Spleen (tissue), 11 donors: ENCODE results near the gene TMEM201. TPM values are rescaled to one million over a fixed set of nuclear protein-coding genes. Genes with fewer than 3 reads are reported as not detected.
A peak's percentile ranks its signal among the peaks of the same experiment; 100 is the strongest.

Experiments
- DNase-seq: peaks from one replicate; pipeline ENCODE4 v3.0.0-alpha.2; 2020
- H3K27ac ChIP-seq, 8 donors: fragments of 200-600 bp; sonication (generic) in 7 of 8; 1 replicate in 4 of 8; 2 replicates in 4 of 8; pipeline versions ENCODE4 v1.5.0 to v1.8.0; 2016 to 2021; ENCODE audit warnings: inconsistent platforms in 4 of 8, mild to moderate bottlenecking in 4 of 8, moderate library complexity in 1 of 8
- H3K27me3 ChIP-seq, 7 donors: fragments of 200-600 bp; sonication (generic) in 6 of 7; replicated peaks in 1 of 7; 1 replicate in 4 of 7; 2 replicates in 3 of 7; pipeline versions ENCODE4 v1.5.0 to v1.8.0; 2016 to 2021; ENCODE audit warnings: inconsistent platforms in 3 of 7, mild to moderate bottlenecking in 1 of 7
- H3K36me3 ChIP-seq, 6 donors: fragments of 200-600 bp; sonication (generic) in 5 of 6; 1 replicate in 4 of 6; 2 replicates in 2 of 6; pipeline versions ENCODE4 v1.5.0 to v1.8.0; 2016 to 2021; ENCODE audit warnings: inconsistent platforms in 2 of 6
- H3K4me1 ChIP-seq, 6 donors: fragments of 200-600 bp; sonication (generic) in 5 of 6; 1 replicate in 3 of 6; 2 replicates in 3 of 6; pipeline versions ENCODE4 v1.5.0 to v1.8.0; 2016 to 2021; ENCODE audit warnings: inconsistent platforms in 3 of 6
- H3K4me3 ChIP-seq, 8 donors: fragments of 200-600 bp; sonication (generic) in 7 of 8; 1 replicate in 4 of 8; 2 replicates in 4 of 8; pipeline versions ENCODE4 v1.5.0 to v1.8.0; 2016 to 2021; ENCODE audit warnings: inconsistent platforms in 4 of 8, mild to moderate bottlenecking in 4 of 8, moderate library complexity in 2 of 8
- H3K9me3 ChIP-seq, 8 donors: fragments of 200-600 bp; sonication (generic) in 7 of 8; 1 replicate in 4 of 8; 2 replicates in 4 of 8; pipeline versions ENCODE4 v1.5.0 to v1.8.0; 2016 to 2021; ENCODE audit warnings: inconsistent platforms in 4 of 8
- POLR2A ChIP-seq, 3 donors: fragments of 450-650 bp; IDR thresholded peaks; one replicate each; pipeline ENCODE4 v1.5.1; 2017; ENCODE audit warnings: antibody characterized with exemption in 3 of 3, mild to moderate bottlenecking in 1 of 3
- POLR2AphosphoS5 ChIP-seq, 3 donors: sonication (generic); formaldehyde crosslinking; IDR thresholded peaks; one replicate each; pipeline ENCODE4 v1.5.1; 2017; ENCODE audit warnings: antibody characterized with exemption in 3 of 3
- WGBS, 5 donors: extraction: QIAGEN DNeasy Blood & Tissue Kit in 3 of 5; methylation state at CpG; one replicate each; pipeline versions ENCODE4 v1.1.5 to v1.1.7; 2013 to 2018; 5-methylcytosine and 5-hydroxymethylcytosine counted together
- intact Hi-C: fragments of 100-400 bp; cut with DNase I; formaldehyde crosslinking; loops from one replicate; pipeline ENCODE4 v1.15.0; 2023; ENCODE audit warnings: low total_unique reads
- polyA plus RNA-seq, 3 donors: library from polyadenylated mRNA; stranded (reverse); fragments of 200-250 nt; gene quantifications; one replicate each; pipeline ENCODE4 v1.2.1, GENCODE V29; 2013
- total RNA-seq, 7 donors: library from RNA; depleted of rRNA in 3 of 7; stranded (reverse); fragments of >200 nt in 3 of 7; fragmentation: NEBNext Ultra II Directional in 4 of 7; extraction: Animal tissue kit (Norgen Biotek cat#: 25700) in 4 of 7; gene quantifications; one replicate each; pipeline versions ENCODE4 v1.1.0 to v1.2.1, GENCODE V29; 2016 to 2021
- TF ChIP-seq, protein P1 (sequence below), 11 experiments: fragments of 200-600 bp in 7 of 11; fragments of 450-650 bp in 4 of 11; sonication (generic) in 4 of 11; IDR thresholded peaks in 8 of 11; conservative IDR thresholded peaks in 3 of 11; 1 replicate in 7 of 11; 2 replicates in 4 of 11; pipeline versions ENCODE4 v1.4.0 to v1.8.0; 2016 to 2021; ENCODE audit warnings: antibody characterized with exemption in 11 of 11, inconsistent platforms in 4 of 11, mild to moderate bottlenecking in 1 of 11
- donor health status: healthy with polysubstance abuse.
- donor health status: DM: no; HTN: no; CAD: no; lungs with moderate emphysema.
- donor health status: DM: no; HTN: no; CAD: no.
- donor health status: Bipolar disorder and iron deficiency.
- donor health status: healthy.
- donor health status: DM: no; HTN: no; CAD: no.
- donor health status: DM: yes; HTN: yes; CAD: no.

TMEM201 gene
- total and polyA plus RNA-seq, 10 donors: 2.5 to 11.6 (median 6.3) TPM

DNA sequence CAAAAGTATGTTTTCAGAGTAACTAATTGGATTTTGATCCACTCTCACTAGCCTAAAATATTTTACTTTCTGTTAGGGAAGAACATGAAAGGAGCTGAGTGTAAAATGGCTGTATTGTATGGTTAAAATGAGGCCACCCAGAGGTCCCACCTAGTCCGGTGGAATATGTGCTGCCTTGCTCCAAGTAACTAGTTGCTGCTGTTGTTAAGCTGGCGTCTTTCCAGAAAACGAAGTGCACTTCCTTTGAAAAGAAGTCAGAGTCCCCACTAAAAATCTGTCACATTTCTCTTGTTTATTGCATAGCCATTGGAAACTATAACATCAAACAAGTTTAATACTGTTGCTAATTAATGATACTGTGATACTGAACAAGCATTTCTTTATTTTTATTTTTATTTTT lies 46.3 kb upstream of the TMEM201 start:
- Histone ChIP-seq H3K4me1 (peaks cover 7 to 45% (median 32%) of the 10 kb centered on the region in 6 donors), H3K4me3 (no peak overlapping the region), H3K36me3 (no peaks in the 10 kb centered on the region), H3K27ac (peak overlapping the region in 1 of 8 donors; percentile 40), H3K27me3 (no peaks in the 10 kb centered on the region), H3K9me3 (no peaks in the 10 kb centered on the region)
- 19 to 31% (median 26%) methylated on average over 3 of the region's 3 CpGs for WGBS, 5 donors
- TF ChIP-seq POLR2A (IDR thresholded peaks at IDR 0.05): no peak
- no peak for TF ChIP-seq POLR2AphosphoS5 (IDR thresholded peaks at IDR 0.05)
- TF ChIP-seq, protein P1, sequence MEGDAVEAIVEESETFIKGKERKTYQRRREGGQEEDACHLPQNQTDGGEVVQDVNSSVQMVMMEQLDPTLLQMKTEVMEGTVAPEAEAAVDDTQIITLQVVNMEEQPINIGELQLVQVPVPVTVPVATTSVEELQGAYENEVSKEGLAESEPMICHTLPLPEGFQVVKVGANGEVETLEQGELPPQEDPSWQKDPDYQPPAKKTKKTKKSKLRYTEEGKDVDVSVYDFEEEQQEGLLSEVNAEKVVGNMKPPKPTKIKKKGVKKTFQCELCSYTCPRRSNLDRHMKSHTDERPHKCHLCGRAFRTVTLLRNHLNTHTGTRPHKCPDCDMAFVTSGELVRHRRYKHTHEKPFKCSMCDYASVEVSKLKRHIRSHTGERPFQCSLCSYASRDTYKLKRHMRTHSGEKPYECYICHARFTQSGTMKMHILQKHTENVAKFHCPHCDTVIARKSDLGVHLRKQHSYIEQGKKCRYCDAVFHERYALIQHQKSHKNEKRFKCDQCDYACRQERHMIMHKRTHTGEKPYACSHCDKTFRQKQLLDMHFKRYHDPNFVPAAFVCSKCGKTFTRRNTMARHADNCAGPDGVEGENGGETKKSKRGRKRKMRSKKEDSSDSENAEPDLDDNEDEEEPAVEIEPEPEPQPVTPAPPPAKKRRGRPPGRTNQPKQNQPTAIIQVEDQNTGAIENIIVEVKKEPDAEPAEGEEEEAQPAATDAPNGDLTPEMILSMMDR (IDR thresholded peaks at IDR 0.05 in 8 of 11, conservative IDR thresholded peaks at IDR 0.05 in 3 of 11): no peak
- DNase-seq: no peak
- intact Hi-C loops: no loop called here

DNA sequence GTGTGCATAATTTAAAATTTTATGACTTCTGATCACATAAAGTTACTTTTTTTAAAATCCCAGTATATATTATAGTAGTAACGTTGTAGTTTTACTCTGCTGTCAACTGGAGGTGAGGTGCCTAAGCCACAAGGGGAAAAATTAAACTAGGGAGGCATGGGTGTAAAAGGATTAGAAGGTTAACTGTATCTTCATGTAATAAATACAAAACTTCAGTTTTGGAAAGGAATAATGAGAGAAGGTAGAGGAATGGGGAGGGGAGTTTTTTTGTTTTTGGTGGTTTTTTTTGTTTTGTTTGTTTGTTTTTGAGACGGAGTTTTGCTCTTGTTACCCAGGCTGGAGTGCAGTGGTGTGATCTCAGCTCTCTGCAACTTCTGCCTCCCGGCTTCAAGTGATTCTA lies 43.8 kb upstream of the TMEM201 start:
- Histone ChIP-seq H3K9me3 (no peaks in the 10 kb centered on the region), H3K36me3 (no peaks in the 10 kb centered on the region), H3K4me1 (peaks cover 6 to 28% (median 23%) of the 10 kb centered on the region in 6 donors), H3K27ac (no peak overlapping the region), H3K27me3 (no peaks in the 10 kb centered on the region), H3K4me3 (no peak overlapping the region)
- intact Hi-C loops: no loop called here
- no peak for DNase-seq
- WGBS, 5 donors: 83 to 90% (median 89%) methylated on average over 3 of the region's 3 CpGs
- TF ChIP-seq POLR2AphosphoS5 (IDR thresholded peaks at IDR 0.05): no peak
- TF ChIP-seq, protein P1 (IDR thresholded peaks at IDR 0.05 in 8 of 11, conservative IDR thresholded peaks at IDR 0.05 in 3 of 11): no peak
- TF ChIP-seq POLR2A (IDR thresholded peaks at IDR 0.05): no peak

DNA sequence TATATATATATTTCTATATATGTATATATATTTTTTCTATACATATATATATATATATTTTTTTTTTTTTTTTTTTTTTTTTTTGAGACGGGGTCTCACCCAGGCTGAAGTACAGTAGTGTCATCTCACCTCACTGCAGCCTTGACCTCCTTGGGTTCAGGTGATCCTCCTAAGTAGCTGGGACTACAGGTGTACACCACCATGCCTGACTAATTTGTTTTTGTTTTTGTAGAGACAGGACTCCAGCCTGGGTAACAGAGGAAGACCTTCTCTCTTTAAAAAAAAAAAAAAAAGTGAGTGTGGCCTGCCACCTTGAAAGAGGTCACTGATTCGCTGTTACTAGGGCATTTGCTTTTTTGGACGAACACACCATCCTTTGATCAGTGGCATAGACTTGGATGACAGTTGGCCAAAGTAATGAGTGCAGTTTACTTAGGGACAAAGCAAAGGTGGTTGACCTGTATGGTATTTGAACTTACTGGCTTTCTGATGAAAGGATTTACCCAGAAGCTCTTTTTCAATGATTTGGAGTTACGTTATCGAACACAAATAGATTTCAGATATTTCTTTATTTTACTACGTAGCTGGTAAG lies 38.7 kb upstream of the TMEM201 start:
- Histone ChIP-seq H3K9me3 (no peaks in the 10 kb centered on the region), H3K27ac (no peak overlapping the region)
- 94 to 97% (median 96%) methylated on average over 5 to 6 of the region's 6 CpGs for WGBS, 5 donors

DNA sequence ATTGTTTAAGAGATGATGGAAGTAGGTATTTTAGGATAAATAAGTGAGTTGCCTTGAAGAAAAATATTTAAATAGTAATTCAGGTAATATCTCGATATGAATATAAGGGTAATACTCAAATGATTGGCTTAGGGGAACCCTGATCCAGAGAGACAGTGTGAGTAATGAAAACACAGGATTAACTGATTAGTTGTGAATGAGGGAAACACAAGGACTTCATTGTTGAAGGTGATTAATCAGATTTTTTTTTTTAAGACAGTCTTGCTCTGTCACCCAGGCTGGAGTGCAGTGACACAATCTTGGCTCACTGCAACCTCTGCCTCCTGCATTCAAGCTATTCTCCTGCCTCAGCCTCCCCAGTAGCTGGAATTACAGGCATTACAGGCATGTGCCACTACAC lies 36.7 kb upstream of the TMEM201 start:
- Histone ChIP-seq H3K9me3 (no peaks in the 10 kb centered on the region), H3K4me1 (peaks cover 0 to 21% (median 7%) of the 10 kb centered on the region in 6 donors), H3K27me3 (no peaks in the 10 kb centered on the region), H3K36me3 (peaks cover 0 to 37% (median 19%) of the 10 kb centered on the region in 6 donors), H3K4me3 (no peak overlapping the region), H3K27ac (no peak overlapping the region)
- DNase-seq: no peak
- intact Hi-C loops: no loop called here
- WGBS, 5 donors: 96 to 100% (median 98%) methylated on average over 1 of the region's 1 CpG
- no peak for TF ChIP-seq POLR2A (IDR thresholded peaks at IDR 0.05)
- TF ChIP-seq, protein P1 (IDR thresholded peaks at IDR 0.05 in 8 of 11, conservative IDR thresholded peaks at IDR 0.05 in 3 of 11): no peak
- no peak for TF ChIP-seq POLR2AphosphoS5 (IDR thresholded peaks at IDR 0.05)

More for the DNA sequence above, 38.7 kb upstream of the TMEM201 start:
- no peak for DNase-seq
- Histone ChIP-seq H3K36me3 (peaks cover 0 to 17% (median 12%) of the 10 kb centered on the region in 6 donors), H3K4me1 (peaks cover 0 to 5% (median 0%) of the 10 kb centered on the region in 6 donors), H3K27me3 (no peaks in the 10 kb centered on the region), H3K4me3 (no peak overlapping the region)
- TF ChIP-seq POLR2A (IDR thresholded peaks at IDR 0.05) (no peak), POLR2AphosphoS5 (IDR thresholded peaks at IDR 0.05) (no peak)
- TF ChIP-seq, protein P1 (IDR thresholded peaks at IDR 0.05 in 8 of 11, conservative IDR thresholded peaks at IDR 0.05 in 3 of 11): no peak
- intact Hi-C loops: no loop called here
